ENCODE data around the gene KIF16B.
"Not testable (repeated sequence)": the region's sequence is repeated elsewhere in the genome, so short reads cannot be mapped to it uniquely, and the experiment has no call there.

The KIF16B gene

DNA sequence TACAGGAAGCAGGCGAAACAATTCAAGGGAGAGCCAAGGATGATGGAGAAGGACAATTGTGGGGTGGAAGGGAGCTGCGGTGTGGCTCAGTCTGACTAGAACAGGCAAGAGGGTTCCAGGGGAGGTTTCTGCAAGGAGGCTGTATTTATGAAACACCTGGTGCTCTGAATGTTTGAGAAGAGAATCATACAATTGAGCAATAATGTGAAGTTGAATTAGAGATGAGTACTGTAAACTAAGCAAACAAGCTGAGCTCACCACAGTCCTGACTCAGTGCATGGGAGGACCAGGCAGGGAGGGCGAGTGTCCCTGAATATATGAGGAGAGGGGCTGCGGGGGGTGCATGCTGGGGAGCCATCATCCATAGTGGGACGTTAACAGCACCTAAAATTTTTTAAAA lies 279.7 kb downstream of the KIF16B start:
- DNase-seq (ENCODE audit: low read depth, low spot score): no peak

DNA sequence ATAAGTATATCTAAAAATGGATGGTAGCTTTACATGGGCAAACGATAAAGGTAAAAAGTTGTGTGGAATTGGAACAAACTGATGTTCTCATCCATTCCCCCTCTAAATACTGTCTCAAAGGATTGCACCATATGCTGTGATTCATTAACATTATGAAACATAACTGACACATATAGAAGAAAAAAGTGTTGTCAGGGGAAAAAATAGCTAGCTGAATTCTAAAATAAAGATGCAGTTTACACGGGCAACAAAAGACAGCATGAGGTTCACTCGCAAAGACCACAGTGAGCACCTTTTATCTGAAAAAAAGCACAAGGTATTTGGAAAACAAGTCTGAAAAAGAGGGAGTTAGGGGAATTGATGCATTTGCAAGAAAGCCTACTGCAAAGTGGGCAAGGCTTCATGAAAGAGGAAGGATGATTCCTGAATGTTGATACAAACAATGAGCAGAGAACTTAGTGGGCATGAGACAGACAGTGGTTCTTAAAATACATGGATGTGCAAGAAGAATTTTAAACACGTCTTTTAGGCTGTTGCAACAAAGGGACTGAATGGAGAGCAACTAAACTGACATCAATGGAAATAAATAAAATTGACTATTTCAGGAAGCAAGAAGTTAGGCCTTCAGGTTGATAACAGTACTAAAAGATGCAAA lies 280.9 kb downstream of the KIF16B start:
- no peak for DNase-seq (ENCODE audit: low read depth, low spot score)

DNA sequence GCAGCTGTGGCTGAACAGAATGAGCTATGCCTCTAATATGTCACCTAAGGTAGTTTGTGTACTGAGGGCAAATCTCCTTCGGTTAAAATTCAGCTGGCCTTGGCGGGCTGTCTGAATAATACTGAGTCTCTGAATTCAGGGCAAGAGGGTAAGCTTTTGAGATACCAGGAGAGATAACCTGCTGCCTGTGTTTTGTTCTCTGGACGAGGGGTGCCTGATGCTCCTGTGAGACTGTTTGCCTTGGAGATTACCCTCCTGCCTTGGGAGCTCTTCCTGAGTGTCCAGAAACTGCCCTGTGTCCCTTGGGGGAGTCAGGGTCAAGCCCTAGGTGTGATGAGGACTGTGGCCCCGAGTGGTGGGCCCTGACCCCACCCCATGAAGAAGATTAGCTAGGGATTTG lies 282.9 kb downstream of the KIF16B start:
- DNase-seq (ENCODE audit: low read depth, low spot score): no peak

DNA sequence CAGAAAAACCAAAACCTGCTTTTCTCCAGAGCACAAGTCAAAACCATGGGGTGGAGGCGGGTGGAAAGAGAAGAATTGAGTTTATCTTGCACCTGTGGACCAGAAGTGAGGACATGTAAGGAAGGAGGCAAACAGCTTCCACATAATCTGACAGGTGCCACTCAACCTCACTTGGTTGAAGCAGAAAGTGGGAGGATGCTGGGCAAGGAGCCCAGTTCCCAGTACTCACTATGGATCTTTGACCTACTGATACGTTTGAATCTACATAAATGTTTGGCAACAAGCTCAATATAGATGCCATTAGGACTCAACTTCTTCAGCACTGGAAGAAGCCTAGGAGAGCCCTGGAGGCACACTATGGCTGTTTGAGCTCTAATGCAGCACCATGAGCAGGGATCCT lies 285.5 kb downstream of the KIF16B start:
- no peak for DNase-seq (ENCODE audit: low read depth, low spot score)

DNA sequence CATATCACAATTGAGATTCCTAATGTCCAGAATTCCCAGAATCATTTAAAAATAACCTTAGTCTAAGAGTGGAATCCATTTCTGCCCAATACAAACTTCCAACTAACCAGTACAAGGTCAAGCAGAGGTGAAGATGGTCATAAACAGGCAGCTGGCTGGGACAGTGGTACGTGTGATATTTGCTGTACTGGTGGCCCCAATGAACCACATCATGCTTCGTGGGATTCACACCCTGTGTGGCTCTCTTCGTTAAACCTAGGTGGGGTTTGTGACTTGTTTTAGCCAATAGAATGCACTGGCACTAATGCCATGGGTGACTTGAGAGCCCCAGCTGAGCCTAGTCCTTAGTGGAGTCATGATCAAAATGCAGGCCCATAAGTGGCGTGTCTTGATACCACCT lies 286.6 kb downstream of the KIF16B start:
- no peak for DNase-seq (ENCODE audit: low read depth, low spot score)

DNA sequence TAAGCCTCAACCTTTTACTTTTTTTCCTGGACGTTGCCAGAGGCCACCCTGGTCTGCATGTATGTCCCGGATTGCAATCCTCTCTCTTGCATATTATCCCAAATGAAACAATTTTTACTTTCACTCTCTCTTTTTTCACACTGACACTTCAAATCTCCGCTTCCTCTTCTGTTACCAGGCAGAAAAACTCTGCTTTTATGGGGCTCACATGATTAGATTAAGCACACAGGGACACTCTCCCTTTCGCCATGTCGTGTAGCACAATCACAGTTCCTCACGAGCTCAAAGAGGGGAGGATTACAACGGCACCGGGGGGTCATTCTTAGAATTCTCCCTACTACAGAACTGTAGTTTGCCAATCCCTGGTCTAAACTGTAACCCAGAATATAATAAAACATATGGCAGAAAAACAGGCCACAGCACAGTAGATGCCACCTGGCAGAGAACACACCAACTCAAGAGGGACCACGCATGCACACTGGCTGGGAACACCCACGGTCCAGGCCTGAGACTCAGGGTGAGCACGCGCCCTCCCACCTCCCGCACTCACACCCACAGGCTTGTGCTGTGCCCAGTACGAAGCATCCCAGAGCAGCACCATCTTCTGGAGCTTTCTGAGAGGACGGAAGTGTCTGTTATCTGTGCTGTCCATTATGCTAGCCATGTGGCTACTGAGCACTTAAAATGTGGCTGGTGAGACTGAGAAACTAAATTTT lies 288.7 kb downstream of the KIF16B start:
- no peak for DNase-seq (ENCODE audit: low read depth, low spot score)

DNA sequence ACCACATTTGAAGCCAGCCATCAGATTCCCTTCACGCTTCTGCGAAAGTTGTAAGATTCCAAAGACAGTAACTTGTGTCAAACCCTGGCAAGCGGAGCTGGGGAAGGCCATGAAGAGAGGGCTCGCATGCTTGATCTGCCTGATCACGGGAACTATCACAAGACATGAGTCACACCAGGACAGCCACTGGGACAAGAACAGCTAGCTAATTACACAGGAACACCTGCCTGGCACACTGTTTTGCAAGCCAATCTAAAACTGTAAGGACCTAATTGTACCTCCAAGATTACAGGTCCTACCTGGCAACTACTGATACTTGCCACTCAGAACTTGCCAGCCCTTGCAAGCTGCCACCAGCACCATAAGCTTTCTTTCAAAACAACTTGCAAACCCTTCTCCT lies 289.3 kb downstream of the KIF16B start:
- DNase-seq (ENCODE audit: low read depth, low spot score): no peak

DNA sequence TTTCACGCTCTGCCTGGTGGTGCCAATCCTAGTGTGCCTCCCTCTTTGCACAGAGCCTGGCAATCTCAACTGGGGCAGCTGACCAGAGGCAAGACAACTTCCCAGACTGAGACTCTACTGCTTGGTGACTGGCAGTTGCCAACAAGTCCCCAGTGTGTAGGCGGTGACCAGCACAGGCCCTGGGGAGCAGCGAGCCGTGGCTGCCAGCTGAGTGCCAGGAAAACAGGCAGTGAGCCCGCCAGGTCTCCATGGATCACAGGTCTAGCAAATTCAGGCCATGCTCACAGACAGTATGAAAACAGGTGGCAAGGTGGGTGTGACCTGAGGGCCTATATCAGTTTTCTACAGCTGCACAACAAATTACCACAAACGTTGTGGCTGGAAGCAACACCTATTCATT lies 289.9 kb downstream of the KIF16B start:
- DNase-seq (ENCODE audit: low read depth, low spot score): no peak

DNA sequence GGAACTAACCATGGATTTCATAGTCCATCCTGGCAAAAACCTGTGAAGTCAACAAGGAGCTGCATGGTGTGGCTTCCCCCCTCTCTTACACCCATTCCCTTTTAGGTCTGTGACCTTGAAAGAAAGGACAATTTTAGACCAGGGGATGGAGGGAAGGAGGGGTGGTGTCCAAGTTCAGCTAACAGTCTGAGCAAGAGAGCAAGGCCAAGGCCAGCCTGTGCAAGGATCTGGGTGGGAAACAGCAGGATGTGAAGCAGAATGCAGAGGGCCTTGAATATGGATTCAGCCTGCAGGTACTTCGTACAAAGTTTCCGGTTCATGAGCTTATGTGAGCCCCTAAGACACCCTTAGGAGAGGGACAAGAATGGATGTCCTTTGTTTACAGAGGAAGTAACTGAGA lies 293.0 kb downstream of the KIF16B start:
- DNase-seq (ENCODE audit: low read depth, low spot score): no peak

DNA sequence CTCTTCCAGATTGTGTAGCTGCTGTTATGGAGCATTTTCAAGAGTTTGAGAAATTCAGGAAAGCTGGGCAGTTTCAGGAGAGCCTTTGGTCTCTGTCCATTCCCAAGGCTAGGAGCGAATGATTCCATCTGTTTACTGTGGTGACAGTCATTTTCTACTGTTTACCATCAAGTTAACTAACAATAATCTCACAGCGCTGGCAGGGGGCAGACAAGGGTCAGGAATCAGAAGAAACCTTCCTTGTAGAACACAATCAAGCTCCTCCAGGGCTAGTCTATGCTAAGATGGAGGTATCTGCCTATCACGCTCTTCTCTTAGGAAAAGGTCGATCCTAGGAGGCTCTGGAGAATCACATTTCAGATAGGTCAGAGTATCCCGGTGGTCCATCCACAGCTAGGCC lies 293.9 kb downstream of the KIF16B start:
- no peak for DNase-seq (ENCODE audit: low read depth, low spot score)

DNA sequence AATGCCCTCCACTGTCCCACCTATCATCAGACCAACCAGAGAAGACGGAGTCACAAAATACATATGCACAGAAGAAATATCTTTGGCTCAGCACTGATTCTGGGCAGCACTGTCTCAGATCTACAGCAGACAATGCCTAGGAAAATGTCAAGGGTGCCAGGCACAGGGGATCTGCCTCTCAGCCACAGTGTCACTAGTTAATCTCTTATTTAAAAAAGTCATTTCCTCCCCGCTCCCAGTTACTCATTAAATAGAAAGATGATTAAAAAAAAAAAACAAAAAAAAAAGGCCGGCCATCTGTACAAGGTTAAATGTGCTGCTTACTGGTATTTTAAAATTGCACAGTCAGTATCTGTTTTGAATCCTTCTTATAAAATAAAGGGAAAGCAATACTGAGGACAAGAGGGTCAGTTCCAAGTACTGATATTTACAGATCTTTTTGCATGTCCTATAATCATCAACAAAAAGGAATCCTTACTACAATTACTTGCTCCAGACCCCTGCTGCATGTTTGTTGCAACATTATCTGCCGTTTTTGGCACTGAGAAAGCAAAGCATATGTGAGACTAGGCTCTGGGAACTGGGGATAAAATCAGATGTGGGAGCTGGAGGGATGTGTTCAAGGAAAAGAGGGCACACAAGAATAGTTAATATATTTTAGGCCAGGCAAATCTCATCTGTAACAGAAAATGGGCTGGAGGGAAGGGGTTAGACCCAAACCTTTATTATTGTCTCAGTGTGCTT lies 299.3 kb downstream of the KIF16B start:
- no peak for DNase-seq (ENCODE audit: low read depth, low spot score)

DNA sequence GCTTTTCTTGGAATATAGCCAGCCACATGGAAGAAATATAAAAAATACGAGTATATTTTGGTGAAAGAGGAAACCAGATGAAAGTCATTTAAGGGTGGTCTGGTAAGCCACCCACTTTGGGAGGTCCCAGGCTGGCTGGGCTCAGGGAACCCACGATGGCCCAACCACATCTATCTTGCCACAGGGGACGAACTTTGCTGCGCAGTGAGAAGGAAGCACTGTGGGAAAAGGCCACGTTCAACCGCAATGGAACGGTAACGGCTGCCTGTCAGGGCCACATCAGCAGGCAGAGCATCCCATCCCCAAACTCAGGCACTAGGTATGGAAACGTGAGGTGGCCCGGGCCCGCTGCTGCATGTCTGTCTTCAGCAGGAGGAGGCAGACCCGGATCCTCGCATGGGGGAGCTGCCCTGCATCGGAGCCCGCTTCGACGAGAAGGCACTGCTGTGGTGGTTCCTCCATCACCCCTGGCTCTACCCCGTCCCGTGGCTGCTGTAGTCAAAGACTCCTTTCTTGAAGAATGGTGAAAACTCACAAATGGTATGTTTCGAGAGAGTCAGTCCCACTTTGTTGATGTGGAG lies 300.4 kb downstream of the KIF16B start:
- no peak for DNase-seq (ENCODE audit: low read depth, low spot score)

DNA sequence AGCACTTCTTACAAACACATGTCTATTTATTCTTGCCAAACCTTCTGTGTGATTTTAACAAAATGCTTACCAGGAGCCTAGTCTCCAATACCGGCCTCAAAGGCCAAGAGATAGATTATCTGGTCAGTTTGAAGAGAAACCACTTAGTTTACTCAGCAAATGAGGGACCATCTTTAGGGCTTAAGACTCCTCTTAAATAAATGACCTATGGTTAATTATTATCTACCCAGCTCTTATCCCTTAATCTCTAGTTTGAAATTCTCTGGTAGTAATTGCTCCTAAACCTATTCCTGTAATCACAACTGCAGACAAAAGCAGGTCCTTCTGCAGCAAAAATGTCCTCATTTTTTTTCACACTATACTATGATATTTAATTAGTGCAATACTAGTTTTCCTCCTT lies 301.8 kb downstream of the KIF16B start:
- DNase-seq (ENCODE audit: low read depth, low spot score): no peak

DNA sequence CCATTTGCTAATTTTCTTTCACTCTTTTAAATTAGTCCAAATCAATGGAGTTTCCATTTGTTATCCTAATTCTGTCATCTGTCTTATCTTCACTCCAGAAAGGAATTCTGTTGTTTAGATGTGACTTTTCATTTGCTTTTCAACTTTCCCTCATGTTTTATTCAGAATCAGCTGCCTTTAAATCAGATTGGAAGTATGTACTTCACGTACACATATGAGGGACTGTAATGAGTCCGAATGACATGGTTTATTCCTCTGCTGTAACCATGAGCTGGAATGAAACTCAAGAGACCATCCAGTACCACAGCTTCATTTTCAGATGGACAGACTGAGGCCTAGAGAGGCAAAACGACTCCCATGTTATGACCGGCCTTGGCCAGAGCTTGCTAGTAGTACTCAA lies 302.3 kb downstream of the KIF16B start:
- DNase-seq (ENCODE audit: low read depth, low spot score): no peak

- no peak for DNase-seq (ENCODE audit: low read depth, low spot score)
Measured at GRCh38 chr20:16270314-16270931, 302.8 kb downstream of the KIF16B start.

DNA sequence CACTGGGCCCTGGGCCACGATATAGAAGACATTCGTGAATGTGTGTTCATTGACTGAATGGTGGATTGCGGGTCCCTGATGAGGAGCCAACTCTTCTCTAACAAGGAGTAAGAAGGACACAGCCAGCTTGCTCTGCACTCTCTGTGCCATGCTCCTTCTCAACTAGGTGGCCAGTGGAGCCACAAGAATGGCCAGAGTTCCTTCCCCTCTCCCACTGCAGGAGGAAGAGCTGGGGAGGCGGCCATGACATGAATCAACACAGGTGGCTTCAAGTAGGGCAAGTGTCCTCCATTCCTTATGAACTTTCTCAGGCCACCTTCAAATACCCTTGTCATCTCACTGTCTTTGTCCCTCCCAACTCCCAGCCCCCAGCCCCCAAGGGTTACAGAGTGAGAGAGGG lies 305.7 kb downstream of the KIF16B start:
- DNase-seq (ENCODE audit: low read depth, low spot score): no peak

DNA sequence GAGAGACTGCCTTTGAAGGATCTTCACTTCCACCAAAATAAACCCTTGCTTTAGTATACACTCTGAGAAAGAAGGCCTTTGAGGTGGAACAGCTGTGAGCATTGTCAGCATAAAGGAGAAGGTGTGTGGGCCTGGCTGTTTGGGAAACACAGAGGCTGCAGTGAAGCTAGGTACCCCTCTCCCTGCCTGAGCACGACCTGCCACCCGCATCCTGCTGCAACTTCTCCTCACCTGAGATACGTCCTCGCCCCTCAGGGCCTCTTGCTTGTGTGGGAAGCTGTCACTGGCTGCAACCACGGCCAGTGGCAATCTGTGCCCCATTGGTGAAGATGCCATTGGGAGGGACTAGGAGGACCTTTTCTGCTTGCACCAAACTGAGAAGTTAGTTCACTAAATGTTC lies 307.9 kb downstream of the KIF16B start:
- no peak for DNase-seq (ENCODE audit: low read depth, low spot score)

GRCh38 chr20:16263582-16263981 lies 309.7 kb downstream of the KIF16B start:
- no peak for DNase-seq (ENCODE audit: low read depth, low spot score)

DNA sequence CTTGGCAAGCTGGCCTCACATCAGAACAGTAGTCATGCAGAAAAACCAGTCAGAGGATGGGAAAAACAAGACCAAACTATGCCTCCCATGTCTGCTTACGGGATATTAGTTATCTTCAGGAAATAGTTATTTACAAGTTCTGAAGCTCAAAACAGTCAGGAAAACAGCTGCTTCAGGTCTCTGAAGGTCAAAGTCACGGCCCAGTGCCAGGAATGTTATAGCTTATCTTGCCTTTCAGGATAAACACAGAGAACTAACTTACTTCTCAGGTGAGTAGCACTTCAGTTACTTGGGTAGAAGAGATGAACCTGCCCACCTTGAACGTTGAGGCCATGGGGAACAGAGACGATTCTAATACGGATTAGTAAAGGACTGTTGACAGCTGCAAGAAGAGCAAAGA lies 310.7 kb downstream of the KIF16B start:
- no peak for DNase-seq (ENCODE audit: low read depth, low spot score)

- no peak for DNase-seq (ENCODE audit: low read depth, low spot score)
Measured at GRCh38 chr20:16261733-16262273, 311.4 kb downstream of the KIF16B start.

GRCh38 chr20:16260911-16261310 lies 312.3 kb downstream of the KIF16B start:
- no peak for DNase-seq (ENCODE audit: low read depth, low spot score)

DNA sequence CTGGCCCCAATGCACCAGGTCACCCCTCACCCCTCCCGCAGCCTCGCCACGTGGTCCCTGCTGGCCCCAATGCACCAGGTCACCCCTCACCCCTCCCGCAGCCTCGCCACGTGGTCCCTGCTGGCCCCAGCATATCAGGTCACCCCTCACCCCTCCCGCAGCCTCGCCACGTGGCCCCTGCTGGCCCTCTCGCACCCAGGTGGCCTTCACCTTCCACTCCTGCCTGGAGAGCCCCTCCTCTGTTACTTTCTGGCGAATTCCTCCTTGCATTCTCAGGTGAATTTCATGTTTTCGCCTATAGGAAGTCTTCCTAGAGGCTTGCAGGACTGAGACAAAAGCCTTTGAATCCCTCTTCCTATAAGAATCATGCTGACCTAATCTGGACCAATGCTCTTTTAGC lies 313.1 kb downstream of the KIF16B start:
- not testable (repeated sequence) for DNase-seq (ENCODE audit: low read depth, low spot score)
